GM12801 (cell line): ENCODE results near the gene FBXW2.

Experiments used
- CTCF ChIP-seq: IDR thresholded peaks from one replicate; pipeline ENCODE4 v1.5.1; 2011; ENCODE audit warnings: control low read depth; ENCODE audit not compliant: insufficient read length; ENCODE audit errors: extremely low read depth

FBXW2 gene

GRCh38 chr9:120712539-120713031 lies 80.6 kb downstream of the FBXW2 start:
- TF ChIP-seq CTCF = no peak

- TF ChIP-seq CTCF = no peak
These were observed 81.2 kb downstream of the FBXW2 start for GRCh38 chr9:120711841-120712538.

GRCh38 chr9:120711354-120711753 lies 81.9 kb downstream of the FBXW2 start:
- no peak for TF ChIP-seq CTCF

GRCh38 chr9:120710110-120710981 lies 82.9 kb downstream of the FBXW2 start:
- no peak for TF ChIP-seq CTCF

- TF ChIP-seq CTCF = no peak
These were observed 84.5 kb downstream of the FBXW2 start for GRCh38 chr9:120708526-120709224.

GRCh38 chr9:120707170-120707569 lies 86.0 kb downstream of the FBXW2 start:
- TF ChIP-seq CTCF = no peak
